HuH-7.5 (cell line): ENCODE results near the gene ZNF267.
"Not testable (repeated sequence)": the region's sequence is repeated elsewhere in the genome, so short reads cannot be mapped to it uniquely, and the experiment has no call there.

ENCODE experiments used
- DNase-seq: peaks from one replicate; pipeline ENCODE4 v3.0.0; 2011; ENCODE audit warnings: low spot score

Gene ZNF267

DNA sequence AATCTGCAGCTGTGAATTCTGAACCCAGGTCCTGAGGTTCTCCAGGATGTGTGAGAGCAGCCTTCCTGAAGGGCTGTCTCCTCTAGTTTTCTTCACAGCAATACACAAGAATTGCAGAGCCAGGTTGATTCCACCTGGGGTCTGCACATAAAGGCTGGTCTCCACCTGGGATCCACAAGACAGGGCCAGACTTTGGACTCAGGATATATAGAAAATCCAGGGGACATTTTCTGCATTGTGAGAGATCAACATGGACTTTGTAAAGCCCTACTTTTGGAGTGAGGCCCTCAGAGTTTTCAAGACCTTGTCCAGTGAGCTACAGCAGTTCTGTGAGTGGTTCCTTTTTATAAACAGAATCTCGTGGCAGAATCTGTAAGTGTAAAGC is 6.3 kb downstream of the ZNF267 start:
- no peak for DNase-seq

DNA sequence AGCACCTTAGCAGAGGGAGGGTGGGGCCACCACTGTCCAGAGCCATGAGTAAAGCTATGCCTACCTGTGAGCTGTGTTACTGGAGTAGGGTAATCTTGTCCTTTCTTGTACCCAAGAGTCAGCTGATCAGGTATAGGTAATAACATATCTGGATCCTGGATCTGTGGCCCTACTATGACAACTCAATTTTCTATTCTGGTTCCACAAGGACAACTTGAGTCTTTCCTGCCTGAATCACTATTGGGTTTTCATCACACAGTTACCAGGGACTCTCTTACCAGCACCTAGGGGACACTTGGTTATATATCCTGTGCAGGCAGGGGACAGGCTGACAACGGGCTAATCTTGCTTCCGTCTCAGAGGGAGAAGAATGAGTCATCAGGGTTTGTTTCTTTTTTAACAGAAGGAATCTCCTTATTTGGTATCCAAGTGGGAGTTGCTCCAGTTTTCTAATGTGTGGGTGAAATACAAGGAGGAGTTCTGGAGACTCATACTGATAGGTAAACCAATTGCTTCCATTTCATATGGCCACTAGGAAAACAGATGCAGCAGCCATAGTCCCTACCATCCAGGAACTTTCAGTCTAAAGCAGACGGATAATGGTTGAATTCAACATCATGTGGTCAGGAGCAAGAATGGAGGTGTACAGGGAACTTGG is 6.8 kb downstream of the ZNF267 start:
- DNase-seq = no peak

GRCh38 chr16:31886227-31886626 is 12.6 kb downstream of the ZNF267 start:
- no peak for DNase-seq

GRCh38 chr16:31888735-31889134 is 15.1 kb downstream of the ZNF267 start:
- no peak for DNase-seq

GRCh38 chr16:31892111-31892510 is 18.5 kb downstream of the ZNF267 start:
- not testable (repeated sequence) for DNase-seq

GRCh38 chr16:31893824-31894223 is 20.2 kb downstream of the ZNF267 start:
- DNase-seq = no peak

GRCh38 chr16:31897283-31897682 is 23.7 kb downstream of the ZNF267 start:
- no peak for DNase-seq

GRCh38 chr16:31899505-31899904 is 25.9 kb downstream of the ZNF267 start:
- no peak for DNase-seq

GRCh38 chr16:31904571-31904970 is 31.0 kb downstream of the ZNF267 start:
- DNase-seq = not testable (repeated sequence)

DNA sequence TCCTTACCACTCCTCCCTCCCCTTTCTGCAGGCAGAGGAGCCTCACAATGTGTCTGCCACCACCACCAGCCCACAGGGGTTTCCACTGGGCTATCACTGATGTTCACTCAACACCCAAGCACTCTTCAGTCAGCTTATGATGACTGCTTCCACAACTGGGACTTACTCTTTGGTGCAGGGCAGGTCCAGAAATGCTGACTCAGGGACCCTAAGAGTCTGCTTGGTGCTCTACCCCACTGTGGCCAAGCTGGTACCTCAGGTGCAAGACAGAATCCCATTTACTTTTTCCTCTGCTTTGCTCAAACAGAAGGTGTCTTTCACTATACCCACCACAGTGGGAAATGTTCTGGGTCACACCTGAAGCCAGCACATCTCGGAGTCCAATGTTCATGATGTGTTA is 40.1 kb downstream of the ZNF267 start:
- no peak for DNase-seq

- no peak for DNase-seq
These were observed 42.5 kb downstream of the ZNF267 start for GRCh38 chr16:31916056-31916488.

DNA sequence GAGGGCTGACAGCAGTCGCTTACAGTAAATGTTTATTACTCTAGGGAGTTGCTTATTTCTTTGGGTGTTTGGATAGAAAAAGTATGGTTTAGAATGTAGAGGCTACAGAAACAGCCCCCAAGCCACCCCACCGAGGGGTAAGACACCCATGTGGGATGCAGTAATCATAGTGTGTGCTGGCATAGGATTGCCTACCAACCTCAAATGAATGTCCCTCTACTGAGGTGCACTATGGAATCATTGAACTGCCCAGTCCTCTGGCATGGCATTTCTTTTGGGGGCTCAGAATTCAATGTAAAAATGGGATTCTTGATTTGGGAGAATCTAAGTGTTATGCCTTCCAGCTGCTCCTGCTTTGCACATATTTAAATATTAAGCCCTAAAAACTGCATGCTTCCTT is 46.8 kb downstream of the ZNF267 start:
- no peak for DNase-seq

- not testable (repeated sequence) for DNase-seq
These were observed 78.2 kb downstream of the ZNF267 start for GRCh38 chr16:31951806-31952205.

GRCh38 chr16:31952206-31952605 is 78.6 kb downstream of the ZNF267 start:
- DNase-seq = not testable (repeated sequence)

- DNase-seq = not testable (repeated sequence)
These were observed 82.6 kb downstream of the ZNF267 start for GRCh38 chr16:31956221-31956620.

DNA sequence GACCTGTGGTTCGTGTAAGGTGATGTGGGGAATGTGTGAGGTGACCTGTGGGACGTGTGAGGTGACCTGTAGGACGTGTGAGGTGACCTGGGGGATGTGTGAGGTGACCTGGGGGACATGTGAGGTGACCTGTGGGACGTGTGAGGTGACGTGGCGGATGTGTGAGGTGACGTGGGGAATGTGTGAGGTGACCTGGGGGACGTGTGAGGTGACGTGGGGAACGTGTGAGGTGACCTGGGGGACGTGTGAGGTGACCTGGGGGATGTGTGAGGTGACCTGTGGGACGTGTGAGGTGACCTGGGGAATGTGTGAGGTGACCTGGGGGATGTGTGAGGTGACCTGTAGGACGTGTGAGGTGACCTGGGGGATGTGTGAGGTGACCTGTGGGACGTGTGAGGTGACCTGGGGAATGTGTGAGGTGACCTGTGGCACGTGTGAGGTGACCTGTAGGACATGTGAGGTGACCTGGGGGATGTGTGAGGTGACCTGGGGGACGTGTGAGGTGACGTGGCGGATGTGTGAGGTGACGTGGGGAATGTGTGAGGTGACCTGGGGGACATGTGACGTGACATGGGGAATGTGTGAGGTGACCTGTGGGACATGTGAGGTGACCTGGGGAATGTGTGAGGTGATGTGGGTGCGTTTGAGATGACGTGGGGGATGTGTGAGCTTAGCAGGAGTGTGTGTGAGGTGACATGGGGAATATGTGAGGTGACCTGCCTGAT is 86.7 kb downstream of the ZNF267 start:
- not testable (repeated sequence) for DNase-seq
